Anterior cingulate cortex (tissue), 58 donors: ENCODE data around the gene SLC51A.
"Not testable (repeated sequence)": the region's sequence is repeated elsewhere in the genome, so short reads cannot be mapped to it uniquely, and the experiment has no call there.

Source experiments
- DNase-seq, 58 donors: peaks; one replicate each; lab custom pipeline; 2025; lab: John Stamatoyannopoulos, UW

SLC51A gene

GRCh38 chr3:196216089-196216564, at the start of gene SLC51A:
TSS of gene SLC51A (plus strand) at chr3:196216534. CDS start at chr3:196216713, 179 bp downstream.
- no peak for DNase-seq

GRCh38 chr3:196166741-196167140, 49.6 kb upstream of the SLC51A start:
- no peak for DNase-seq

GRCh38 chr3:196168808-196169391, 47.4 kb upstream of the SLC51A start:
- DNase-seq = peak in 2 of 58 donors; percentile 13 to 24

- DNase-seq = no peak
These were observed 46.5 kb upstream of the SLC51A start for GRCh38 chr3:196169836-196170240.

- DNase-seq = not testable (repeated sequence)
These were observed 46.0 kb upstream of the SLC51A start for GRCh38 chr3:196170296-196170695.

- DNase-seq = no peak
These were observed 41.7 kb upstream of the SLC51A start for GRCh38 chr3:196174652-196175051.

GRCh38 chr3:196175116-196175625, 41.2 kb upstream of the SLC51A start:
- DNase-seq = no peak

GRCh38 chr3:196175722-196176121, 40.6 kb upstream of the SLC51A start:
- no peak for DNase-seq

GRCh38 chr3:196177567-196177966, 38.8 kb upstream of the SLC51A start:
- DNase-seq = no peak

GRCh38 chr3:196177967-196178366, 38.4 kb upstream of the SLC51A start:
- DNase-seq = no peak

GRCh38 chr3:196178993-196179379, 37.3 kb upstream of the SLC51A start:
- no peak for DNase-seq

GRCh38 chr3:196179380-196180308, 36.7 kb upstream of the SLC51A start:
- DNase-seq = peak in 57 of 58 donors; percentile 21 to 96 (median 80)

GRCh38 chr3:196180346-196180745, 36.0 kb upstream of the SLC51A start:
- DNase-seq = no peak

GRCh38 chr3:196181127-196181546, 35.2 kb upstream of the SLC51A start:
- DNase-seq = no peak

GRCh38 chr3:196184169-196184432, 32.2 kb upstream of the SLC51A start:
- not testable (repeated sequence) for DNase-seq

- no peak for DNase-seq
These were observed 31.5 kb upstream of the SLC51A start for GRCh38 chr3:196184881-196185280.

GRCh38 chr3:196186651-196187573, 29.4 kb upstream of the SLC51A start:
- peak in 41 of 58 donors; percentile 21 to 69 (median 42) for DNase-seq

GRCh38 chr3:196189566-196190347, 26.6 kb upstream of the SLC51A start:
- DNase-seq = peak in 31 of 58 donors; percentile 19 to 76 (median 43)

GRCh38 chr3:196192036-196192523, 24.3 kb upstream of the SLC51A start:
- DNase-seq = no peak
